PC-3 (cell line): ENCODE measurements around the gene KAZN. TPM values are rescaled to one million over a fixed set of nuclear protein-coding genes. Genes with fewer than 3 reads are reported as not detected.
A peak's percentile ranks its signal among the peaks of the same experiment; 100 is the strongest.

ENCODE experiments used
- ATAC-seq: fragments of 200-7000 bp; cut with Tn5 transposase; 2 replicates; pipeline ENCODE4 v1.9.1; 2020; ENCODE audit warnings: mild to moderate bottlenecking, moderate library complexity
- BruUV-seq: library from RNA; stranded (reverse); fragments of 400-500 nt; replicated peaks from 2 replicates; lab custom pipeline; 2021; lab: Mats Ljungman, UMichigan
- CTCF ChIA-PET: fragments of 300-600 bp; sonication (Branson Sonifier 250); formaldehyde crosslinking; loops from one replicate; lab custom pipeline; 2022; ENCODE audit warnings: antibody characterized with exemption; lab: Charles Lee
- POLR2A ChIA-PET: fragments of 300-600 bp; sonication (Branson Sonifier 250); formaldehyde crosslinking; loops from one replicate; lab custom pipeline; 2022; ENCODE audit warnings: antibody characterized with exemption; ENCODE audit not compliant: unreplicated experiment; lab: Charles Lee
- DNase-seq: peaks from one replicate; pipeline ENCODE4 v3.0.0-alpha.2; 2015
- H2AFZ ChIP-seq: fragments of 300-600 bp; sonication (generic); 2 replicates; pipeline ENCODE4 v1.6.0; 2016; ENCODE audit warnings: antibody characterized with exemption, low read length
- H3F3A ChIP-seq: fragments of 300-600 bp; sonication (generic); one replicate; pipeline ENCODE4 v1.6.0; 2017; ENCODE audit warnings: antibody characterized with exemption, low read length, control low read depth, mild to moderate bottlenecking; ENCODE audit not compliant: unreplicated experiment
- H3K27ac ChIP-seq: fragments of 300-600 bp; sonication (generic); 2 replicates; pipeline ENCODE4 v1.5.1; 2016; ENCODE audit warnings: mild to moderate bottlenecking, low read length
- H3K27me3 ChIP-seq: fragments of 300-600 bp; sonication (generic); 2 replicates; pipeline ENCODE4 v1.6.1; 2016; ENCODE audit warnings: low read length, mixed read lengths
- H3K36me3 ChIP-seq: fragments of 300-600 bp; sonication (generic); 2 replicates; pipeline ENCODE4 v1.6.1; 2016; ENCODE audit warnings: low read depth, mixed run types, low read length, mixed read lengths
- H3K4me1 ChIP-seq: fragments of 300-600 bp; sonication (generic); 2 replicates; pipeline ENCODE4 v1.5.1; 2016; ENCODE audit warnings: low read length; ENCODE audit not compliant: insufficient read depth
- H3K4me2 ChIP-seq: fragments of 300-600 bp; sonication (generic); 2 replicates; pipeline ENCODE4 v1.6.0; 2016; ENCODE audit warnings: low read length
- H3K4me3 ChIP-seq: fragments of 300-600 bp; sonication (generic); 2 replicates; pipeline ENCODE4 v1.5.1; 2016; ENCODE audit warnings: mild to moderate bottlenecking, low read length, mixed read lengths
- H3K79me2 ChIP-seq: fragments of 300-600 bp; sonication (generic); 2 replicates; pipeline ENCODE4 v1.6.1; 2017; ENCODE audit warnings: low read length, mixed read lengths
- H3K9ac ChIP-seq: fragments of 300-600 bp; sonication (generic); 2 replicates; pipeline ENCODE4 v1.6.0; 2016; ENCODE audit warnings: mild to moderate bottlenecking, low read length
- H3K9me2 ChIP-seq: fragments of 300-600 bp; sonication (generic); replicated peaks from 2 replicates; pipeline ENCODE4 v1.6.1; 2016; ENCODE audit warnings: mixed run types, low read length, mixed read lengths
- H3K9me3 ChIP-seq: fragments of 300-600 bp; sonication (generic); 2 replicates; pipeline ENCODE4 v1.6.1; 2016; ENCODE audit warnings: low read length, mixed read lengths
- H4K20me1 ChIP-seq: fragments of 300-600 bp; sonication (generic); 2 replicates; pipeline ENCODE4 v1.6.1; 2016; ENCODE audit warnings: low read length, mixed read lengths
- EZH2 ChIP-seq: fragments of 300-600 bp; sonication (generic); IDR thresholded peaks from one replicate; pipeline ENCODE4 v1.6.1; 2017; ENCODE audit warnings: antibody characterized with exemption, mild to moderate bottlenecking, low read length; ENCODE audit not compliant: unreplicated experiment
- EZH2phosphoT487 ChIP-seq: fragments of 300-600 bp; sonication (generic); IDR thresholded peaks from 2 replicates; pipeline ENCODE4 v1.6.1; 2018; ENCODE audit warnings: mild to moderate bottlenecking, antibody characterized with exemption, low read length, borderline replicate concordance
- intact Hi-C: fragments of 100-400 bp; cut with micrococcal nuclease; formaldehyde crosslinking; loops from 2 replicates; pipeline ENCODE4 v1.9.0; 2023
- total RNA-seq: library from RNA; depleted of rRNA; stranded (reverse); fragments of >200 nt; gene quantifications from 2 replicates; pipeline ENCODE4 v1.2.3, GENCODE V29; 2014
- TF ChIP-seq, protein P1 (sequence below): fragments of 300-600 bp; sonication (generic); conservative IDR thresholded peaks from 2 replicates; pipeline ENCODE4 v1.5.1; 2017; ENCODE audit warnings: antibody characterized with exemption, low read depth, mild to moderate bottlenecking, low read length

The KAZN gene
- total RNA-seq, 1 experiment from 2014 or later = 2.0 TPM

GRCh38 chr1:14600405-14601112 lies 2.1 kb downstream of the KAZN start:
- ChIA-PET POLR2A (no interaction called here), CTCF (no interaction called here)
- ATAC-seq (no peak), DNase-seq (no peak)
- peaks cover 3% of the 10 kb centered on the region; the same call in 1 of the 2 replicates for H3K4me1 ChIP-seq
- no peaks in the 10 kb centered on the region for H3K36me3 ChIP-seq
- H3F3A ChIP-seq = no peaks in the 10 kb centered on the region
- no peaks in the 10 kb centered on the region for H3K79me2 ChIP-seq
- H3K4me3 ChIP-seq = peak overlapping the region; percentile 82; the same call in 1 of the 2 replicates
- no peak overlapping the region for H3K9ac ChIP-seq
- H3K4me2 ChIP-seq = peak overlapping the region; percentile 93
- intact Hi-C loops = loop anchor here (10.0 kb wide), 1 partner anchor 134 kb away; no protein-coding TSS in a partner anchor
- 0 out of 2 replicates have a peak, but pooled peaks cover 8% of the 10 kb centered on the region for H3K27me3 ChIP-seq
- no peak overlapping the region for H3K27ac ChIP-seq
- no peaks in the 10 kb centered on the region for H4K20me1 ChIP-seq
- H3K9me3 ChIP-seq = no peaks in the 10 kb centered on the region
- no peak overlapping the region for H2AFZ ChIP-seq
- TF ChIP-seq EZH2 (no peak), EZH2phosphoT487 (no peak)
- TF ChIP-seq, protein P1, sequence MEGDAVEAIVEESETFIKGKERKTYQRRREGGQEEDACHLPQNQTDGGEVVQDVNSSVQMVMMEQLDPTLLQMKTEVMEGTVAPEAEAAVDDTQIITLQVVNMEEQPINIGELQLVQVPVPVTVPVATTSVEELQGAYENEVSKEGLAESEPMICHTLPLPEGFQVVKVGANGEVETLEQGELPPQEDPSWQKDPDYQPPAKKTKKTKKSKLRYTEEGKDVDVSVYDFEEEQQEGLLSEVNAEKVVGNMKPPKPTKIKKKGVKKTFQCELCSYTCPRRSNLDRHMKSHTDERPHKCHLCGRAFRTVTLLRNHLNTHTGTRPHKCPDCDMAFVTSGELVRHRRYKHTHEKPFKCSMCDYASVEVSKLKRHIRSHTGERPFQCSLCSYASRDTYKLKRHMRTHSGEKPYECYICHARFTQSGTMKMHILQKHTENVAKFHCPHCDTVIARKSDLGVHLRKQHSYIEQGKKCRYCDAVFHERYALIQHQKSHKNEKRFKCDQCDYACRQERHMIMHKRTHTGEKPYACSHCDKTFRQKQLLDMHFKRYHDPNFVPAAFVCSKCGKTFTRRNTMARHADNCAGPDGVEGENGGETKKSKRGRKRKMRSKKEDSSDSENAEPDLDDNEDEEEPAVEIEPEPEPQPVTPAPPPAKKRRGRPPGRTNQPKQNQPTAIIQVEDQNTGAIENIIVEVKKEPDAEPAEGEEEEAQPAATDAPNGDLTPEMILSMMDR = no peak
- BruUV-seq = no TSS peak
- H3K9me2 ChIP-seq = no peaks in the 10 kb centered on the region

DNA sequence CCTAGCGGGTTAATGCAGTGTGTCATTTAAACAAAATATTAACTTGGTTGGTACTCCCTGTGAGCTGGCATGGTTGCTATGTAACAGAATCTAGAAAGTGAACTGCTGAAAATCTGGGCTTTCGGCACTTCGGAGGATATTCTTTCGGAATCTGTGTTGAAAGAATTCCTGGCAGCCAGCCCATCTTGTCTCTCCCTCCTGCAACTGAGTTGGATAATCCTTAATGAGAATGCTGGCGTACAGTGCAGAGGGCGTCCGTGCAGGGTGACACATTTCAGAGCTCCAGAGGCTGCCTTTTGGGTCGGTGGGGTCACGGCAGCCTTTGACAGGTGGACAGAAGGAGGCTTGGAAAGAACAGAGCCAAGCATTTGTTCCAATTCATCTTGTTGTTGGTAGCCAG lies 3.7 kb downstream of the KAZN start:
- H3K27ac ChIP-seq = no peak overlapping the region

More for the DNA sequence above, 3.7 kb downstream of the KAZN start:
- no TSS peak for BruUV-seq
- intact Hi-C loops = loop anchor here (10.0 kb wide), 1 partner anchor 133 kb away; no protein-coding TSS in a partner anchor
- Histone ChIP-seq H3K4me3 (no peak overlapping the region), H3K9ac (no peak overlapping the region), H3F3A (no peaks in the 10 kb centered on the region), H3K4me2 (no peak overlapping the region), H3K27me3 (0 out of 2 replicates have a peak, but pooled peaks cover 8% of the 10 kb centered on the region), H3K9me2 (no peaks in the 10 kb centered on the region), H2AFZ (no peak overlapping the region), H3K4me1 (peaks cover 3% of the 10 kb centered on the region; the same call in 1 of the 2 replicates), H3K79me2 (no peaks in the 10 kb centered on the region), H3K36me3 (no peaks in the 10 kb centered on the region), H3K9me3 (no peaks in the 10 kb centered on the region), H4K20me1 (no peaks in the 10 kb centered on the region)
- ChIA-PET POLR2A (no interaction called here), CTCF (interaction anchor here (0.7 kb wide), 1 partner anchor 515 kb away, joined by 3 read pairs; no protein-coding TSS in a partner anchor)
- no peak for ATAC-seq
- no peak for DNase-seq
- TF ChIP-seq, protein P1 = no peak
